ENCODE results near the gene UBAP2. TPM values are rescaled to one million over a fixed set of nuclear protein-coding genes. Genes with fewer than 3 reads are reported as not detected.
"Not testable (repeated sequence)": the region's sequence is repeated elsewhere in the genome, so short reads cannot be mapped to it uniquely, and the experiment has no call there.

Gene UBAP2
- polyA plus RNA-seq, 1 of the 3 experiments (the other 2 are of a cell fraction): 15.8 TPM

DNA sequence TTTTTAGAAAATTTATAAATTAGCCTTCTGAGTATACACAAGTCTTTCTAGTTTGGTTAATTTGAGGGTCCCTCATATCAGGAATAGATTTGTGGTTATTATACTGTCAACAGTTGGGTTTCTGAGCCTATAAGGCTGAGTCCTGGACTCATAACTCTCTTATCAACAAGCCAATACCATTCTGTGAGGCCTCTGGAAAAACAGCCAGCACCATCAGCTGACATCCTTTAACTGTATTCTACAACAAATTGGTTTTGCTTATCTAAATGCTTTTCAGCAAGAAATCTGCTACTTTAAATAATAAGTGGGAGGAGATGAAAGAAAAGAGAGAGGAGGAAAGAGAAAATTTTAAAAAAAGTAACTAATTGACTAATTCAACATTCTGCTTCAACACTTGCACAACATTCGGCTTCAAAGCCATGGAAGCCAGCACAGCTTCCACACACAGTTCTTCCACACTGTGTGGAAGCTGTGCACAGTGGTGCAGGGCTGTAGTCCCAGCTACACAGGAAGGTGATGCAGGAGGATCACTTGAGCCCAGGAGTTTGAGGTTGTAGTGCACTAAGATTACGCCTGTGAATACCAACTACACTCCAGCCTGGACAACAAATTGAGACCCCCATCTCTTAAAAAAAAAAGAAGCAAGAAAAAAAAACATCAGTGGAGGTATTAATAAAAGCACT lies 84.5 kb downstream of the UBAP2 start:
- Histone ChIP-seq H4K20me1 (ENCODE audit: insufficient read depth) (no peaks in the 10 kb centered on the region), H3K79me2 (ENCODE audit: insufficient read depth) (no peaks in the 10 kb centered on the region), H3K4me1 (ENCODE audit: control insufficient read depth in 1 of 2, insufficient read depth in 2 of 2, low read depth in 1 of 2, low read length in 1 of 2) (peaks cover 0 to 3% of the 10 kb centered on the region in 2 experiments; a peak in 2 of 4 replicates), H2AFZ (ENCODE audit: low read depth) (no peak overlapping the region), H3K9ac (no peak overlapping the region), H3K36me3 (replicated peaks in 1 of 2; ENCODE audit: control insufficient read depth in 1 of 2, insufficient read depth in 2 of 2, low read length in 1 of 2) (peaks cover 25 to 53% of the 10 kb centered on the region in 2 experiments), H3K4me2 (no peak overlapping the region), H3F3A (replicated peaks; ENCODE audit: insufficient read depth) (peaks cover 10% of the 10 kb centered on the region), H3K9me2 (no peaks in the 10 kb centered on the region), H3K27ac (ENCODE audit: low read depth in 2 of 2, low read length in 1 of 2) (peak overlapping the region in 1 of 2 experiments; percentile 36; a peak in 2 of 4 replicates), H3K9me3 (no peaks in the 10 kb centered on the region), H3K27me3 (ENCODE audit: insufficient read depth) (no peaks in the 10 kb centered on the region), H3K4me3 (ENCODE audit: low read depth in 2 of 2, low read length in 1 of 2) (no peak overlapping the region)
- 95% methylated on average over 2 of the region's 2 CpGs for WGBS (ENCODE audit: low lambda C conversion rate)
- ChIA-PET CTCF (no interaction called here), POLR2A (interaction anchor here (1.2 kb wide), 1 partner anchor 84 kb away, joined by 3 read pairs; the partner anchor contains the start of gene UBAP2)
- TF ChIP-seq GATA2 (CRISPR knock-in tag; IDR thresholded peaks at IDR 0.05) (no peak), CHD2 (IDR thresholded peaks at IDR 0.05; ENCODE audit: low read length, partially characterized antibody) (no peak), MEF2A (IDR thresholded peaks at IDR 0.05; ENCODE audit: borderline replicate concordance, low read depth) (no peak), TAF1 (IDR thresholded peaks at IDR 0.05; ENCODE audit: borderline replicate concordance, low read depth, low read length) (no peak), RXRA (IDR thresholded peaks at IDR 0.05; ENCODE audit: borderline replicate concordance, low read depth) (no peak), MXI1 (IDR thresholded peaks at IDR 0.05; ENCODE audit: low read depth, low read length) (no peak), EP300 (IDR thresholded peaks at IDR 0.05; ENCODE audit: borderline replicate concordance in 1 of 2, low read depth in 1 of 2, low read length in 1 of 2) (no peak), TEAD4 (IDR thresholded peaks at IDR 0.05; ENCODE audit: borderline replicate concordance, insufficient read depth) (no peak)
- TF ChIP-seq, protein P1, sequence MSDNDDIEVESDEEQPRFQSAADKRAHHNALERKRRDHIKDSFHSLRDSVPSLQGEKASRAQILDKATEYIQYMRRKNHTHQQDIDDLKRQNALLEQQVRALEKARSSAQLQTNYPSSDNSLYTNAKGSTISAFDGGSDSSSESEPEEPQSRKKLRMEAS (IDR thresholded peaks at IDR 0.05; ENCODE audit: low read depth): no peak
- DNase-seq: no peak

DNA sequence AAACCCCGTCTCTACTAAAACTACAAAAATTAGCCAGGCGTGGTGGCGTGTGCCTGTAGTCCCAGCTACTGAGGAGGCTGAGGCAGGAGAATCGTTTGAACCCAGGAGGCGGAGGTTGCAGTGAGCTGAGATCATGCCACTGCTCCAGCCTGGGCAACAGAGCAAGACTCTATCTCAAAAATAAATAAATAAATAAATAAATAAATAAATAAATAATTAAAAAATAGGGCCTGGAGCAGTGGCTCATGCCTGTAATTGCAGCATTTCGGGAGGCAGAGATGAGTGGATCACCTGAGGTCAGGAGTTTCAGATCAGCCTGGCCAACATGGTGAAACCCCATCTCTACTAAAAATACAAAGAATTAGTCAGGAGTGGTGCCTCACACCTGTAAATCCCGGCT lies 86.2 kb downstream of the UBAP2 start:
- POLR2A ChIA-PET; H3K4me1 ChIP-seq (ENCODE audit: control insufficient read depth in 1 of 2, insufficient read depth in 2 of 2, low read depth in 1 of 2, low read length in 1 of 2); H3K79me2 ChIP-seq (ENCODE audit: insufficient read depth); DNase-seq; H3K27ac ChIP-seq (ENCODE audit: low read depth in 2 of 2, low read length in 1 of 2); CTCF ChIA-PET; H3K9me3 ChIP-seq; H2AFZ ChIP-seq (ENCODE audit: low read depth); H3K4me2 ChIP-seq; H3K27me3 ChIP-seq (ENCODE audit: insufficient read depth); H4K20me1 ChIP-seq (ENCODE audit: insufficient read depth); H3K9me2 ChIP-seq; H3K4me3 ChIP-seq (ENCODE audit: low read depth in 2 of 2, low read length in 1 of 2); H3K9ac ChIP-seq; H3F3A ChIP-seq (replicated peaks; ENCODE audit: insufficient read depth): not testable (repeated sequence)
- peaks cover 23 to 40% of the 10 kb centered on the region in 2 experiments for H3K36me3 ChIP-seq (replicated peaks in 1 of 2; ENCODE audit: control insufficient read depth in 1 of 2, insufficient read depth in 2 of 2, low read length in 1 of 2)
- WGBS (ENCODE audit: low lambda C conversion rate): 93% methylated on average over 7 of the region's 7 CpGs

GRCh38 chr9:33959725-33960124 lies 89.0 kb downstream of the UBAP2 start:
- peaks cover 23 to 49% of the 10 kb centered on the region in 2 experiments for H3K36me3 ChIP-seq (replicated peaks in 1 of 2; ENCODE audit: control insufficient read depth in 1 of 2, insufficient read depth in 2 of 2, low read length in 1 of 2)
- no peak for TF ChIP-seq ELF1 (IDR thresholded peaks at IDR 0.05)
- TF ChIP-seq RCOR1 (IDR thresholded peaks at IDR 0.05; ENCODE audit: low read length): no peak
- TF ChIP-seq SMC3 (IDR thresholded peaks at IDR 0.05; ENCODE audit: low read depth, low read length): no peak
- TF ChIP-seq POLR2AphosphoS5 (IDR thresholded peaks at IDR 0.05; ENCODE audit: low read depth, low read length): no peak
- TF ChIP-seq NRF1 (IDR thresholded peaks at IDR 0.05; ENCODE audit: low read depth, low read length): no peak
- no peak for TF ChIP-seq TEAD4 (IDR thresholded peaks at IDR 0.05; ENCODE audit: borderline replicate concordance, insufficient read depth)
- TF ChIP-seq, protein P2, sequence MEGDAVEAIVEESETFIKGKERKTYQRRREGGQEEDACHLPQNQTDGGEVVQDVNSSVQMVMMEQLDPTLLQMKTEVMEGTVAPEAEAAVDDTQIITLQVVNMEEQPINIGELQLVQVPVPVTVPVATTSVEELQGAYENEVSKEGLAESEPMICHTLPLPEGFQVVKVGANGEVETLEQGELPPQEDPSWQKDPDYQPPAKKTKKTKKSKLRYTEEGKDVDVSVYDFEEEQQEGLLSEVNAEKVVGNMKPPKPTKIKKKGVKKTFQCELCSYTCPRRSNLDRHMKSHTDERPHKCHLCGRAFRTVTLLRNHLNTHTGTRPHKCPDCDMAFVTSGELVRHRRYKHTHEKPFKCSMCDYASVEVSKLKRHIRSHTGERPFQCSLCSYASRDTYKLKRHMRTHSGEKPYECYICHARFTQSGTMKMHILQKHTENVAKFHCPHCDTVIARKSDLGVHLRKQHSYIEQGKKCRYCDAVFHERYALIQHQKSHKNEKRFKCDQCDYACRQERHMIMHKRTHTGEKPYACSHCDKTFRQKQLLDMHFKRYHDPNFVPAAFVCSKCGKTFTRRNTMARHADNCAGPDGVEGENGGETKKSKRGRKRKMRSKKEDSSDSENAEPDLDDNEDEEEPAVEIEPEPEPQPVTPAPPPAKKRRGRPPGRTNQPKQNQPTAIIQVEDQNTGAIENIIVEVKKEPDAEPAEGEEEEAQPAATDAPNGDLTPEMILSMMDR (IDR thresholded peaks at IDR 0.05): no peak
- TF ChIP-seq FOXJ3 (CRISPR knock-in tag; IDR thresholded peaks at IDR 0.05): no peak
- no peak for TF ChIP-seq ZBTB33 (IDR thresholded peaks at IDR 0.05; ENCODE audit: borderline replicate concordance, low read depth)
- TF ChIP-seq, protein P3, sequence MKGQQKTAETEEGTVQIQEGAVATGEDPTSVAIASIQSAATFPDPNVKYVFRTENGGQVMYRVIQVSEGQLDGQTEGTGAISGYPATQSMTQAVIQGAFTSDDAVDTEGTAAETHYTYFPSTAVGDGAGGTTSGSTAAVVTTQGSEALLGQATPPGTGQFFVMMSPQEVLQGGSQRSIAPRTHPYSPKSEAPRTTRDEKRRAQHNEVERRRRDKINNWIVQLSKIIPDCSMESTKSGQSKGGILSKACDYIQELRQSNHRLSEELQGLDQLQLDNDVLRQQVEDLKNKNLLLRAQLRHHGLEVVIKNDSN (IDR thresholded peaks at IDR 0.05; ENCODE audit: borderline replicate concordance, low read depth): no peak

More at GRCh38 chr9:33959725-33960124, 89.0 kb downstream of the UBAP2 start:
- H3K9me3 ChIP-seq: no peaks in the 10 kb centered on the region
- H3K27me3 ChIP-seq (ENCODE audit: insufficient read depth): no peaks in the 10 kb centered on the region
- ChIA-PET CTCF (no interaction called here), POLR2A (no interaction called here)
- H3K4me2 ChIP-seq: no peak overlapping the region
- no peak overlapping the region for H3K4me3 ChIP-seq (ENCODE audit: low read depth in 2 of 2, low read length in 1 of 2)
- H3K9ac ChIP-seq: no peak overlapping the region
- no peaks in the 10 kb centered on the region for H3K9me2 ChIP-seq
- H3K79me2 ChIP-seq (ENCODE audit: insufficient read depth): no peaks in the 10 kb centered on the region
- H2AFZ ChIP-seq (ENCODE audit: low read depth): no peak overlapping the region
- H3K27ac ChIP-seq (ENCODE audit: low read depth in 2 of 2, low read length in 1 of 2): no peak overlapping the region
- H4K20me1 ChIP-seq (ENCODE audit: insufficient read depth): no peaks in the 10 kb centered on the region
- WGBS (ENCODE audit: low lambda C conversion rate): 100% methylated on average over 2 of the region's 2 CpGs
- DNase-seq: no peak
- H3F3A ChIP-seq (replicated peaks; ENCODE audit: insufficient read depth): no peaks in the 10 kb centered on the region
- peaks cover 0 to 3% of the 10 kb centered on the region in 2 experiments; a peak in 2 of 4 replicates for H3K4me1 ChIP-seq (ENCODE audit: control insufficient read depth in 1 of 2, insufficient read depth in 2 of 2, low read depth in 1 of 2, low read length in 1 of 2)
